ENCODE data around the gene GSTM2.
A peak's percentile ranks its signal among the peaks of the same experiment; 100 is the strongest.

Gene GSTM2

GRCh38 chr1:109639063-109639840, 28.6 kb upstream of the GSTM2 start:
- H3K4me1 ChIP-seq: peaks cover 41% of the 10 kb centered on the region

GRCh38 chr1:109639841-109640184, 28.0 kb upstream of the GSTM2 start:
- Histone ChIP-seq H3K4me1 (peaks cover 41% of the 10 kb centered on the region), H3K4me3 (ENCODE audit: low read depth, low read length) (no peak overlapping the region), H3K36me3 (no peaks in the 10 kb centered on the region), H3K9me3 (no peaks in the 10 kb centered on the region), H3K27me3 (no peaks in the 10 kb centered on the region)
- no peak for TF ChIP-seq CTCF (IDR thresholded peaks at IDR 0.05; ENCODE audit: low read depth, low read length)
- DNase-seq: no peak

More at GRCh38 chr1:109639063-109639840, 28.6 kb upstream of the GSTM2 start:
- H3K27me3 ChIP-seq: no peaks in the 10 kb centered on the region
- H3K36me3 ChIP-seq: no peaks in the 10 kb centered on the region
- TF ChIP-seq CTCF (IDR thresholded peaks at IDR 0.05; ENCODE audit: low read depth, low read length): no peak
- H3K9me3 ChIP-seq: no peaks in the 10 kb centered on the region
- H3K4me3 ChIP-seq (ENCODE audit: low read depth, low read length): no peak overlapping the region
- no peak for DNase-seq

GRCh38 chr1:109640285-109640865, 27.5 kb upstream of the GSTM2 start:
- peak; percentile 94 for TF ChIP-seq CTCF (IDR thresholded peaks at IDR 0.05; ENCODE audit: low read depth, low read length)
- H3K27me3 ChIP-seq: no peaks in the 10 kb centered on the region
- peak; percentile 90 for DNase-seq

GRCh38 chr1:109641078-109641740, 26.6 kb upstream of the GSTM2 start:
- TF ChIP-seq CTCF (IDR thresholded peaks at IDR 0.05; ENCODE audit: low read depth, low read length): no peak
- DNase-seq: no peak

More at GRCh38 chr1:109640285-109640865, 27.5 kb upstream of the GSTM2 start:
- Histone ChIP-seq H3K36me3 (no peaks in the 10 kb centered on the region), H3K9me3 (no peaks in the 10 kb centered on the region), H3K4me1 (peaks cover 37% of the 10 kb centered on the region), H3K4me3 (ENCODE audit: low read depth, low read length) (0 out of 2 replicates have a peak overlapping the region, but pooled peaks have one; percentile 3)

GRCh38 chr1:109641861-109642260, 26.0 kb upstream of the GSTM2 start:
- peaks cover 22% of the 10 kb centered on the region for H3K4me1 ChIP-seq
- H3K9me3 ChIP-seq: no peaks in the 10 kb centered on the region
- no peaks in the 10 kb centered on the region for H3K27me3 ChIP-seq
- no peak for TF ChIP-seq CTCF (IDR thresholded peaks at IDR 0.05; ENCODE audit: low read depth, low read length)
- H3K4me3 ChIP-seq (ENCODE audit: low read depth, low read length): no peak overlapping the region
- no peaks in the 10 kb centered on the region for H3K36me3 ChIP-seq
- DNase-seq: no peak

More at GRCh38 chr1:109641078-109641740, 26.6 kb upstream of the GSTM2 start:
- peaks cover 29% of the 10 kb centered on the region for H3K4me1 ChIP-seq
- no peaks in the 10 kb centered on the region for H3K36me3 ChIP-seq
- H3K4me3 ChIP-seq (ENCODE audit: low read depth, low read length): no peak overlapping the region
- no peaks in the 10 kb centered on the region for H3K27me3 ChIP-seq
- H3K9me3 ChIP-seq: no peaks in the 10 kb centered on the region

Measured in BE2C (cell line).